Activated CD4-positive, alpha-beta T cell treated with anti-CD3 and anti-CD28 coated beads, Interleukin-2, Interleukin-6, amounts not matched to agents 100 ng/mL and 50 ng/mL, durations not matched to agents 16 hours and 8 hours (primary cell): ENCODE data around the gene SYCE3.
"Not testable (repeated sequence)": the region's sequence is repeated elsewhere in the genome, so short reads cannot be mapped to it uniquely, and the experiment has no call there.

ENCODE experiments used
- DNase-seq: peaks from one replicate; pipeline ENCODE4 v3.0.0-alpha.2; 2020

Gene SYCE3, protein sequence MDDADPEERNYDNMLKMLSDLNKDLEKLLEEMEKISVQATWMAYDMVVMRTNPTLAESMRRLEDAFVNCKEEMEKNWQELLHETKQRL

GRCh38 chr22:50562523-50563412 is at the start of gene SYCE3:
Gene SYCE3 (minus strand): TSS chr22:50562919. CDS start chr22:50556405, 6,514 bp downstream.
- DNase-seq, result peak; percentile 99

GRCh38 chr22:50612168-50612527 is 49.4 kb upstream of the SYCE3 start:
- DNase-seq, result no peak

DNA sequence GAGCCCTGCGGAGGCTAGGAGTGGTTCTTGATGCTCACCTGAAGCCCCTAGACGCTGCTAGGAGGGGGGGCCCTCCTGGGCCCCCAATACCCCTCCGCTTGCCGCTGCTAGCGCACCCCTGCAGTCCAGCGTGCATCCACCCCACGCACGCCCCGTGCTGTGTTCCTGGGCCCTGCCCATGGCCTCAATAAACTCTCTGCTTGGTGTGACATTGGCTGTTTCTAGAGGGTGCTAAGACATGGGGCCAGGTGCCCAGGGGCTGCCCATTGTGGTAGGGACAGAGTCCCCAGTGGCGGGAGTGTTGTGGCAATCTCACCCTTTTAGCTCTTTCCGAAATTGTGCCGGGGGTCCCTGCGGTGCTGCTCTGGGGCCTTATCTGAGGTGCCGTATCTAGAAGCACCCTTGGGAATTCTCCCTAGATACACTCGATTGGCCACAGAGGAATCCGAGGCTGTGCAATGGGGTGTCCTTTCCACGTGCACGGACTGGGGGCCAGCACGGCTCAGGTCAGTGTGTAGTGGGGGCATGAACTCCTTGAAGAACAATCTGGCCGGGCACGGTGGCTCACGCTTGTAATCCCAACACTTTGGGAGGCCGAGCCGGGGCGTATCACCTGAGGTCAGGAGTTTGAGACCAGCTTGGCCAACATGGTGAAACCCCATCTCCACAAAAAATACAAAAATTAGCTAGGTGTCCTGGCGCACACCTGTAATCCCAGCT is 48.8 kb upstream of the SYCE3 start:
- DNase-seq, result no peak

DNA sequence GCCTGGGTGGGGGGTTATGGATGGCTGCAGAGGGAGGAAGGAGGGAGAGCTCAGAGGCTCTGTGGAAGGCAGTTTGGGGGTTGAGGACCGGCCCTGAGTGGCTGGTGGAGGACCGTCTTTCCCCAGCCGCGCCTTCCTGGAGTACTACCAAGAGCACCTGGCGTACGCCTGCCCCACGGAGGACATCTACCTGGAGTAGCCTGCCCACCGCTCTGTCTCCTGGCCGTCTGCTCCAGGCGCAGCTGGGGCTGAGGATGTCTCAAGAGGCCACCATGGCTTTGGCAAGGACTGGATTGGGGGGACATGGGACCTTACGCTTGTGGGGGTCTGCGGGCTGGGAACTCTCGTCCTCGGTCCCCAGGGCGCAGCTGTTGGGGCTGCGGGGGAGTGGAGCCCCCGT is 47.9 kb upstream of the SYCE3 start:
- no peak for DNase-seq

DNA sequence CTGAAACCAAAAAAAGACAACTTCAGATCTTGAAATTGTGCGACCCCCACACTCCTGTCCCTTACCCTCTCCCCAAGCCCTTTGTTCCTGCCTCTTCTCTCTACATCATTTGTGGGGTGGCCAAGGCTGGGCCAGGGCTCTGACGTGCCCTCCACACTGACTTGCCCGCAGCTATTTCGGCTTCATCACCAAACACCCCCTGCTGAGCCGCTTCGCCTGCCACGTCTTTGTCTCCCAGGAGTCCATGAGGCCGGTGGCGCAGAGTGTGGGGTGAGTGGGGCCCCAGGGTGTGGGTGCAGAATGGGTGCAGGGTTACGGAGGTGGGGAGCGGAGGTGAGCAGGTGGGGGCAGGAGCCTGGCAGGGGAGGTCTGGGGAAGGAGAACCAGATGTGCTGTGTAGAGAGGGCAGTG is 47.3 kb upstream of the SYCE3 start:
- DNase-seq, result no peak

- no peak for DNase-seq
Measured at GRCh38 chr22:50609599-50609998, 46.9 kb upstream of the SYCE3 start.

GRCh38 chr22:50608996-50609395 is 46.3 kb upstream of the SYCE3 start:
- DNase-seq, result no peak

- DNase-seq, result not testable (repeated sequence)
Measured at GRCh38 chr22:50608058-50608840, 45.5 kb upstream of the SYCE3 start.

- DNase-seq, result no peak
Measured at GRCh38 chr22:50607659-50608020, 44.9 kb upstream of the SYCE3 start.

DNA sequence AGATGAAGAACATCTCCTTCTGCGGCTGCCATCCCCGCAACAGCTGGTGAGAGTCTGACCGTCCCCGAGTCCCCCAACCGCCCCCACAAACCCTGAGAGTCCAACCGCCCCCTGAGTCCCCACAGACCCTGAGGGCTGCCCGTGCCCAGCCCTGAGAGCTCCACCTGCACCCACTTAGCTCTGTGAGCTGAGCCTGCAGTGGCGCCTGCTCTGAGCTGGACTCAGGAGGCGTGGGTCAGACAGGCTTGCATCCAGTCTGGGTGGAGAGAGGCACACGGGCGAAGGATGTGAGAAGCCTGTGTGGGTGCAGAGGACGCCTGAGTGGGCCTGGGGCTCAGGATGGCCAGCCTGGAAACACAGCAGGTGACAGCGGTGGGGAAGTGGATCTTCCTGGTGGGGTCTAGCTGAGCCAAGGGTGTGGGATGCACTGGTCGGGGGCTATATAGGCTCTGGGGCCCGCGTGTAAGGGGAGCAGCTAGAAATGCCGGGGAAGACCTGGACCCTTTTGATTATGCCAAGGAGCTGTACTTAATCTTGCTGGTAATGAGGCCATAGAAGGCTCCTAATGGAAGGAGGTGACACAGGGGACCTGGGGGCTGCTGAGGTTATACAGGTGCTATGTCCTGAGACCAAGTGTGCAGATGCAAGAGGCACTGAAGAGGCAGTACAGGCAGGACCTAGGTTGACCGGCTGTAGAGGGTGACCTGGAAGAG is 44.4 kb upstream of the SYCE3 start:
- DNase-seq, result no peak

- no peak for DNase-seq
Measured at GRCh38 chr22:50606165-50606945, 43.6 kb upstream of the SYCE3 start.

GRCh38 chr22:50605613-50606074 is 42.9 kb upstream of the SYCE3 start:
- no peak for DNase-seq

- no peak for DNase-seq
Measured at GRCh38 chr22:50605002-50605612, 42.4 kb upstream of the SYCE3 start.

GRCh38 chr22:50604256-50605001 is 41.7 kb upstream of the SYCE3 start:
- no peak for DNase-seq

- DNase-seq, result no peak
Measured at GRCh38 chr22:50603511-50604255, 41.0 kb upstream of the SYCE3 start.

- DNase-seq, result no peak
Measured at GRCh38 chr22:50602338-50602700, 39.6 kb upstream of the SYCE3 start.

- DNase-seq, result no peak
Measured at GRCh38 chr22:50601669-50602337, 39.1 kb upstream of the SYCE3 start.

DNA sequence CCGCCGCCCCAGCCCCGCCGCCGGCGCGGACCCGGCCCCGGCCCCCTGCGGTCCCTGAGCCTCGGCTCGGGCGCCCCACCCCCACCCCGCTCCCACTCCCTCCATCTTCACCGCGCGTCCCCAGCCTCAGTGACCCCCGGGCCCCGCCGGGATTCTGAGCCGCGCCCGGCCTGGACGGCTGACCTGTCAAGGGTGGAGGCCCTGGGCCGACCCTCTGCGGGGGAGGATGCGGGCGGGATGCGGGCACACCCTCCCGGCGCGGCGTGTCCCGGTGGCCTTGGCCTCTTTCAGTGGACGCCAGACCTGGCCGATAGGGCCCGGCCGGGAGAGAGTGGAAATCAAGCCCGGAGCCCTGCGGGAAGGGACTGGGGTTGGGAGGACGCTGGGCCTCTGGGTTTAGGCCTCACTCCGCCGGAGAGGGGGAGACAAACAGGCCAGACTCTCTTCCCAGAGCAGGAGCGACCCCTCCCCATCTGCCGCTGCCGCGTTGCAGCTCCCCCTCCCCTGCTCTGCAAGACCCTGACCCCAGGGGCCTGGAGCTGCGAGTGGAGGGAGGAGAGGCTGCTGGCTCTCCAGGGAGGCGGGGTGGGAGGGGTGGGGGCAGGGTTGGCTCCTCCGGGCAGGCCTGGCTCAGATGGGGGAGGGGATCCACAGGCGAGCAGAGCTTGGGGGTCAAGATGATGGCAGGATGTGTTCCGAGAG is 38.4 kb upstream of the SYCE3 start:
- DNase-seq, result no peak

DNA sequence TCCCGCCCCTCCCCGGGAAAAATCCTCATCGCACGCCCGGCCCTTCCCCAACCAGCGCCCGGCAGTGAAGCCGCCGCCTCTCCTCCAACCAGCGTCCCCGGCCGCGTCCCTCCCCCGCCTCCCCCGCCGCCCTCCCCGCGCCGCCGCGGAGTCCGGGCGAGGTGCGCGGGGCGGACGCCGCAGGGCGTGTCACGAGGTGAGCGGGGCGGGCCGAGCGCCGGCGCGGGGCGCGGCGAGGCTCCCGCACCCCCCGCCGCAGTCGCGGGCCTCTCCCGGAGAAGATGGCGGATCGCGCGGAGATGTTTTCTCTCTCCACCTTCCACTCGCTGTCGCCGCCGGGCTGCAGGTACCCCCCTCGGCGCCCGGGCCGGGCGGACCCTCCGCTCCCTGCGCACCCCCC is 37.8 kb upstream of the SYCE3 start, which contains the start of gene MAPK8IP2:
TSS of gene MAPK8IP2 (plus strand) at position 256 of the 400 bp plus-strand sequence. CDS start at position 282, 26 bp downstream.
- no peak for DNase-seq
